Panc1 (cell line): Measurements from ENCODE around the gene LGALS3. TPM values are rescaled to one million over a fixed set of nuclear protein-coding genes. Genes with fewer than 3 reads are reported as not detected.

ENCODE experiments used
- ATAC-seq: fragments of 200-7000 bp; cut with Tn5 transposase; 2 replicates; pipeline ENCODE4 v1.9.1; 2020; ENCODE audit warnings: mild to moderate bottlenecking, moderate library complexity
- BruUV-seq: library from RNA; stranded (reverse); fragments of 400-500 nt; replicated peaks from 2 replicates; lab custom pipeline; 2021; lab: Mats Ljungman, UMichigan
- CTCF ChIA-PET: fragments of 300-600 bp; sonication (Branson Sonifier 250); formaldehyde crosslinking; loops from one replicate; lab custom pipeline; 2022; ENCODE audit warnings: antibody characterized with exemption; lab: Charles Lee
- POLR2A ChIA-PET: fragments of 300-600 bp; sonication (Branson Sonifier 250); formaldehyde crosslinking; loops from one replicate; lab custom pipeline; 2022; ENCODE audit warnings: antibody characterized with exemption; lab: Charles Lee
- DNase-seq: peaks from one replicate; pipeline ENCODE4 v3.0.0-alpha.2; 2010; ENCODE audit warnings: low read depth, low spot score
- H3K27ac ChIP-seq: 2 replicates; pipeline ENCODE4 v1.5.1; 2011; ENCODE audit warnings: mild to moderate bottlenecking, low read length, inconsistent platforms
- H3K27me3 ChIP-seq: fragments of 200-500 bp; sonication (Bioruptor generic); 2 replicates; pipeline ENCODE4 v1.6.0; 2014; ENCODE audit warnings: low read length, inconsistent platforms; ENCODE audit not compliant: control insufficient read depth, insufficient read depth
- H3K36me3 ChIP-seq: fragments of 200-500 bp; sonication (Bioruptor generic); 2 replicates; pipeline ENCODE4 v1.5.1; 2014; ENCODE audit warnings: inconsistent platforms, mild to moderate bottlenecking, low read length, moderate library complexity; ENCODE audit not compliant: control insufficient read depth, insufficient read depth
- H3K4me1 ChIP-seq: 2 replicates; pipeline ENCODE4 v1.5.1; 2011; ENCODE audit warnings: inconsistent platforms, mild to moderate bottlenecking, low read length, moderate library complexity; ENCODE audit not compliant: control insufficient read depth, insufficient read depth
- H3K4me3 ChIP-seq, 2 experiments: 2 replicates each; pipeline ENCODE4 v1.5.1; 2011 to 2012; ENCODE audit warnings: low read depth in 2 of 2, low read length in 2 of 2, mild to moderate bottlenecking in 2 of 2, inconsistent platforms in 1 of 2, moderate library complexity in 1 of 2
- H3K9me3 ChIP-seq: fragments of 200-500 bp; sonication (Bioruptor generic); 2 replicates; pipeline ENCODE4 v1.5.1; 2014; ENCODE audit warnings: low read depth, mild to moderate bottlenecking, inconsistent platforms, low read length, moderate library complexity; ENCODE audit not compliant: control insufficient read depth, insufficient read depth
- POLR2AphosphoS5 ChIP-seq: IDR thresholded peaks from 2 replicates; pipeline ENCODE4 v1.6.1; 2012; ENCODE audit warnings: mild to moderate bottlenecking, low read depth, low read length, moderate library complexity
- SIN3A ChIP-seq: IDR thresholded peaks from 2 replicates; pipeline ENCODE4 v1.6.1; 2012; ENCODE audit warnings: low read depth, mild to moderate bottlenecking, low read length, moderate library complexity, borderline replicate concordance; ENCODE audit not compliant: insufficient read depth
- TCF7L2 ChIP-seq: IDR thresholded peaks from 2 replicates; pipeline ENCODE4 v1.6.1; 2011; ENCODE audit warnings: mild to moderate bottlenecking, low read depth, low read length, inconsistent platforms
- in situ Hi-C: cut with HindIII; loops from 2 replicates; pipeline ENCODE4 v1.10.0; 2016; ENCODE audit warnings: low sequenced_read_pairs, low pct_unique_long_range_greater_than_20kb
- intact Hi-C: fragments of 100-400 bp; cut with micrococcal nuclease; formaldehyde crosslinking; loops from one replicate; pipeline ENCODE4 v1.10.0; 2022; ENCODE audit not compliant: unreplicated experiment
- total RNA-seq: library from RNA; stranded (reverse); gene quantifications from one replicate; pipeline ENCODE4 v1.2.1, GENCODE V29; 2021; ENCODE audit not compliant: unreplicated experiment
- TF ChIP-seq, protein P1 (sequence below): fragments of 450-650 bp; IDR thresholded peaks from 2 replicates; pipeline ENCODE4 v1.5.1; 2017; ENCODE audit warnings: mild to moderate bottlenecking
- TF ChIP-seq, protein P2 (sequence below), 2 experiments: IDR thresholded peaks; 2 replicates each; pipeline ENCODE4 v1.6.1; 2011 to 2012; ENCODE audit warnings: low read depth in 2 of 2, control low read depth in 1 of 2, low read length in 1 of 2, mild to moderate bottlenecking in 1 of 2, moderate library complexity in 1 of 2; ENCODE audit not compliant: insufficient read depth in 1 of 2

The LGALS3 gene
- total RNA-seq, 1 experiment from 2014 or later = 146 TPM

DNA sequence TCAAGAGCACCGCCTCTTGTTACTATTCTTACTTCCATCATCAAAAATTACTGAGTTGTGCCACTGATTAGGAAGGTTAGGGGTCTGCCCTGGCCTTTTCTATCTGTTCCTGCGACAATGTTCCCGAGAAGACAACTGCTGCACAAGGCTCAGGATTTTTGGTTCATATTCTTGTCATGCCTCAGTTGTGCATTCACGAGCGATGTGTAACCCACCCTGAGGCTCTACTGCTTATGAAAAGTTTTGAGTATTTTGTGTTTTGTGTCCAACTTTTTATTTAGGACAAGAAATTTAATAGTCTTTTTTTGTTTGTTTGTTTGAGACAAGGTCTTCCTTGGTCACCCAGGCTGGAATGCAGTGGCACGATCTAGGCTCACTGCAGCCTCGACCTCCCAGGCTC lies 23.1 kb upstream of the LGALS3 start:
- BruUV-seq = no TSS peak
- Histone ChIP-seq H3K36me3 (no peaks in the 10 kb centered on the region), H3K9me3 (no peaks in the 10 kb centered on the region), H3K4me1 (peaks cover 40% of the 10 kb centered on the region), H3K27ac (peak overlapping the region; percentile 66; the same call in 1 of the 2 replicates), H3K27me3 (no peaks in the 10 kb centered on the region), H3K4me3 (no peak overlapping the region)
- in situ Hi-C loops = no loop called here
- ChIA-PET CTCF (no interaction called here), POLR2A (interaction anchor here (0.7 kb wide), 1 partner anchor 23 kb away, joined by 5 read pairs; the partner anchor contains the start of gene LGALS3)
- ATAC-seq (no peak), DNase-seq (no peak)
- no peak for TF ChIP-seq TCF7L2
- intact Hi-C loops = no loop called here

DNA sequence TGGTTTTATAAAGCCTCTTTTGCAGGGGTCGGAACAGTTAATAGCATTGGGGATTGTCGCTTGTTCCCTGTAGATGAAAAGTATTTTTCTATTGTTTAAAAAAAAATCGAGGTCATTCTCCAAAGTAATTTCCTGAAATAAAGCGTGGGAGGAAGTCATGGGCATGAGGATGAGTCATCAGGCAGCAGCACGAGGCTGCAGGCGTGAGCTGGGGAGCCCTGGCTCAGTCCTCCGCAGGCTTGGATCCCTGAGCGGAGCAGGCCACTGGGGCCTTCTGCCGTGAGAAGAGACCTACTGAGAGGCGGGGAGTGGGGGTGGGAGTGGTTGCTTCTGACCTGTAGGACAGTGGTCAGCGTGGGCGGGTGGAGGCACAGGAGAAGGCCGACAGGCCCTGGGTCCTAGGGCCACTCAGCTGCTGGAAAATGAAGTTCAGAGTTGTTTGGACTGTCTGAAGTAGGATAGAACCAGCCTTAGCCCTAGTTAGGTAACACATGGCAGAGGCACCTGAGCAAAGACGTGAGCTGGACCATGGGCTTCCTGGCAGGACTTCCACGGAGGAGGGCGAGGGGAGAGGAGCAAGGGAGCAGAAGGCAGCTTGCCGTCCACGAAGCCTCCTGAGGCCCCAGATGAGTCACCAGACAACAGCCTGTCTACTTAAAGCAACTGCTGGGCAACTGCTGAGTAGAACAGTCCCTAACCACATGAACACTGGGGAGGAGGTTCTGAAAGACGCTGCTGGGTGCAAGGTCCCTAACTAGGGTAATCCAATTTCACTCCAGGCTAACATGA lies 21.1 kb upstream of the LGALS3 start:
- peak; percentile 85 for ATAC-seq
- in situ Hi-C loops = no loop called here
- no TSS peak for BruUV-seq

More for the DNA sequence above, 21.1 kb upstream of the LGALS3 start:
- no peaks in the 10 kb centered on the region for H3K27me3 ChIP-seq
- TF ChIP-seq SIN3A (no peak), POLR2AphosphoS5 (no peak), TCF7L2 (no peak)
- TF ChIP-seq, protein P1, sequence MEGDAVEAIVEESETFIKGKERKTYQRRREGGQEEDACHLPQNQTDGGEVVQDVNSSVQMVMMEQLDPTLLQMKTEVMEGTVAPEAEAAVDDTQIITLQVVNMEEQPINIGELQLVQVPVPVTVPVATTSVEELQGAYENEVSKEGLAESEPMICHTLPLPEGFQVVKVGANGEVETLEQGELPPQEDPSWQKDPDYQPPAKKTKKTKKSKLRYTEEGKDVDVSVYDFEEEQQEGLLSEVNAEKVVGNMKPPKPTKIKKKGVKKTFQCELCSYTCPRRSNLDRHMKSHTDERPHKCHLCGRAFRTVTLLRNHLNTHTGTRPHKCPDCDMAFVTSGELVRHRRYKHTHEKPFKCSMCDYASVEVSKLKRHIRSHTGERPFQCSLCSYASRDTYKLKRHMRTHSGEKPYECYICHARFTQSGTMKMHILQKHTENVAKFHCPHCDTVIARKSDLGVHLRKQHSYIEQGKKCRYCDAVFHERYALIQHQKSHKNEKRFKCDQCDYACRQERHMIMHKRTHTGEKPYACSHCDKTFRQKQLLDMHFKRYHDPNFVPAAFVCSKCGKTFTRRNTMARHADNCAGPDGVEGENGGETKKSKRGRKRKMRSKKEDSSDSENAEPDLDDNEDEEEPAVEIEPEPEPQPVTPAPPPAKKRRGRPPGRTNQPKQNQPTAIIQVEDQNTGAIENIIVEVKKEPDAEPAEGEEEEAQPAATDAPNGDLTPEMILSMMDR = no peak
- TF ChIP-seq, protein P2, sequence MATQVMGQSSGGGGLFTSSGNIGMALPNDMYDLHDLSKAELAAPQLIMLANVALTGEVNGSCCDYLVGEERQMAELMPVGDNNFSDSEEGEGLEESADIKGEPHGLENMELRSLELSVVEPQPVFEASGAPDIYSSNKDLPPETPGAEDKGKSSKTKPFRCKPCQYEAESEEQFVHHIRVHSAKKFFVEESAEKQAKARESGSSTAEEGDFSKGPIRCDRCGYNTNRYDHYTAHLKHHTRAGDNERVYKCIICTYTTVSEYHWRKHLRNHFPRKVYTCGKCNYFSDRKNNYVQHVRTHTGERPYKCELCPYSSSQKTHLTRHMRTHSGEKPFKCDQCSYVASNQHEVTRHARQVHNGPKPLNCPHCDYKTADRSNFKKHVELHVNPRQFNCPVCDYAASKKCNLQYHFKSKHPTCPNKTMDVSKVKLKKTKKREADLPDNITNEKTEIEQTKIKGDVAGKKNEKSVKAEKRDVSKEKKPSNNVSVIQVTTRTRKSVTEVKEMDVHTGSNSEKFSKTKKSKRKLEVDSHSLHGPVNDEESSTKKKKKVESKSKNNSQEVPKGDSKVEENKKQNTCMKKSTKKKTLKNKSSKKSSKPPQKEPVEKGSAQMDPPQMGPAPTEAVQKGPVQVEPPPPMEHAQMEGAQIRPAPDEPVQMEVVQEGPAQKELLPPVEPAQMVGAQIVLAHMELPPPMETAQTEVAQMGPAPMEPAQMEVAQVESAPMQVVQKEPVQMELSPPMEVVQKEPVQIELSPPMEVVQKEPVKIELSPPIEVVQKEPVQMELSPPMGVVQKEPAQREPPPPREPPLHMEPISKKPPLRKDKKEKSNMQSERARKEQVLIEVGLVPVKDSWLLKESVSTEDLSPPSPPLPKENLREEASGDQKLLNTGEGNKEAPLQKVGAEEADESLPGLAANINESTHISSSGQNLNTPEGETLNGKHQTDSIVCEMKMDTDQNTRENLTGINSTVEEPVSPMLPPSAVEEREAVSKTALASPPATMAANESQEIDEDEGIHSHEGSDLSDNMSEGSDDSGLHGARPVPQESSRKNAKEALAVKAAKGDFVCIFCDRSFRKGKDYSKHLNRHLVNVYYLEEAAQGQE (IDR thresholded peaks at IDR 0.05; ENCODE audit: insufficient read depth in 1 of 2, low read depth in 2 of 2, low read length in 1 of 2) = no peak
- POLR2A ChIA-PET = interaction anchor here (0.7 kb wide), 2 partner anchors 9 to 21 kb away, joined by 3 read pairs; partner anchors contain the start of gene LGALS3
- no peak overlapping the region for H3K4me3 ChIP-seq
- no peaks in the 10 kb centered on the region for H3K36me3 ChIP-seq
- no peak for DNase-seq
- H3K4me1 ChIP-seq = peaks cover 25% of the 10 kb centered on the region
- peak overlapping the region; percentile 80 for H3K27ac ChIP-seq
- intact Hi-C loops = no loop called here
- no peaks in the 10 kb centered on the region for H3K9me3 ChIP-seq
- CTCF ChIA-PET = interaction anchor here (0.6 kb wide), 1 partner anchor 16 kb away, joined by 3 read pairs; no protein-coding TSS in a partner anchor
